Ammon's horn (tissue), 1 donor: Measurements from ENCODE around the gene SLC18A2.
"Not testable (repeated sequence)": the region's sequence is repeated elsewhere in the genome, so short reads cannot be mapped to it uniquely, and the experiment has no call there.

ENCODE experiments used
- DNase-seq: peaks from one replicate; pipeline ENCODE4 v3.0.0-alpha.2; 2016; ENCODE audit warnings: low spot score

The SLC18A2 gene

GRCh38 chr10:117262903-117263293, 22.0 kb downstream of the SLC18A2 start:
- DNase-seq = no peak

- DNase-seq = no peak
Measured at GRCh38 chr10:117264782-117265181, 23.9 kb downstream of the SLC18A2 start.

- DNase-seq = no peak
Measured at GRCh38 chr10:117266400-117266799, 25.5 kb downstream of the SLC18A2 start.

GRCh38 chr10:117266812-117267211, 25.9 kb downstream of the SLC18A2 start:
- DNase-seq = no peak

GRCh38 chr10:117268258-117268657, 27.3 kb downstream of the SLC18A2 start:
- DNase-seq = no peak

GRCh38 chr10:117268907-117269306, 28.0 kb downstream of the SLC18A2 start:
- DNase-seq = no peak

- no peak for DNase-seq
Measured at GRCh38 chr10:117271427-117271826, 30.5 kb downstream of the SLC18A2 start.

GRCh38 chr10:117272195-117273076, 31.5 kb downstream of the SLC18A2 start:
- no peak for DNase-seq

GRCh38 chr10:117273980-117274379, 33.1 kb downstream of the SLC18A2 start:
- no peak for DNase-seq

GRCh38 chr10:117274509-117274908, 33.6 kb downstream of the SLC18A2 start:
- DNase-seq = no peak

GRCh38 chr10:117275121-117275520, 34.2 kb downstream of the SLC18A2 start:
- no peak for DNase-seq

GRCh38 chr10:117277675-117278074, 36.8 kb downstream of the SLC18A2 start:
- no peak for DNase-seq

- no peak for DNase-seq
Measured at GRCh38 chr10:117284716-117285494, 44.0 kb downstream of the SLC18A2 start.

GRCh38 chr10:117290872-117291271, 50.0 kb downstream of the SLC18A2 start:
- not testable (repeated sequence) for DNase-seq

GRCh38 chr10:117294039-117294645, 53.2 kb downstream of the SLC18A2 start:
- no peak for DNase-seq

GRCh38 chr10:117294735-117295134, 53.8 kb downstream of the SLC18A2 start:
- no peak for DNase-seq

- DNase-seq = no peak
Measured at GRCh38 chr10:117298219-117298618, 57.3 kb downstream of the SLC18A2 start.

- DNase-seq = no peak
Measured at GRCh38 chr10:117299435-117299834, 58.5 kb downstream of the SLC18A2 start.

GRCh38 chr10:117300671-117301070, 59.8 kb downstream of the SLC18A2 start:
- no peak for DNase-seq

GRCh38 chr10:117303451-117303850, 62.5 kb downstream of the SLC18A2 start:
- DNase-seq = not testable (repeated sequence)

- no peak for DNase-seq
Measured at GRCh38 chr10:117306674-117307073, 65.8 kb downstream of the SLC18A2 start.

- DNase-seq = no peak
Measured at GRCh38 chr10:117311261-117311660, 70.3 kb downstream of the SLC18A2 start.

GRCh38 chr10:117312430-117312829, 71.5 kb downstream of the SLC18A2 start:
- no peak for DNase-seq
